ENCODE data around the gene GRIK3.

- TF ChIP-seq REST (IDR thresholded peaks at IDR 0.05; ENCODE audit: unreplicated experiment) (no peak), CTCF (conservative IDR thresholded peaks at IDR 0.05; ENCODE audit: low read depth in 2 of 2) (no peak), ETS1 (IDR thresholded peaks at IDR 0.05) (no peak), EZH2 (IDR thresholded peaks at IDR 0.05; ENCODE audit: low read depth, unreplicated experiment) (no peak), POLR2AphosphoS5 (IDR thresholded peaks at IDR 0.05; ENCODE audit: low read depth) (no peak), EZH2phosphoT487 (IDR thresholded peaks at IDR 0.05; ENCODE audit: unreplicated experiment) (no peak), ZNF331 (CRISPR knock-in tag; IDR thresholded peaks at IDR 0.05; ENCODE audit: low read depth) (no peak)
These were observed 229.5 kb downstream of the GRIK3 start for GRCh38 chr1:36804669-36805314.
